ENCODE results near the gene DPF3.

DNA sequence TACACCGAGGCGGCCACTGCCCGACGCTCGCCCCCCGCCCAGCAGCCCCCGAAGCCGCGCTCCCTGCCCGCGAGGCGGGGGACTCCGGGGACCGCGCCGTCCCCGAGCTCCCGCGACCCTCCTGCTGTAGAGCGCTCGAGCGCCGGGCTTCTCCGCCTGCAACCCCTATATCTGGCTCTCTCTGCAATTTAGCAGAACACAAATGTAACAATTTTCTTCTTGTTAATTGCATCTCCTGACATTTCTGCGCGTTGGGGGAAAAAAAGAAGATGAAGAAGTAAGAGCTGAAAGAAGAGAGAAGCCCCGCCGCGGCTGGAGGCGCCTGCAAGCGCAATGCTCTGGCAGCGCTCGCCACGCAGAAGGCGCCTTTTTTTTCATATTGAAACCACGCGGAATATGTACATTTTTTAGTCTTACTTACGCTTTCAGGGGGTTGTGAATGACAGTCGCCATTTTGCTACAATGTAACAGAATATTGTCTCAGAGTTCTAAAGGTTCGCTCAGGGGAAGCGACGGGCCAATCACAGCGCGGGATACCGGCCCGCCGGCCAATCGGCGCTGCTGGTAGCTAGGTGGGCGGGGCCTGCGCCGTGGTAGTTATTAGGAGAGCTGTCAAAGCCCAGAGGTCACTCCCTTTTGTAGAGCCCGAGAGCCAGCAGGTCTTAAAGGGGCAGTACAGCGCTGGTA is at the start of gene DPF3:
- TF ChIP-seq POLR3A (IDR thresholded peaks at IDR 0.05; ENCODE audit: borderline replicate concordance, extremely low read depth, insufficient read depth, insufficient read length) (no peak), OTX1 (CRISPR knock-in tag; IDR thresholded peaks at IDR 0.05) (no peak)

Data from K562 (cell line).